NCI-H748 (cell line): Measurements from ENCODE around the gene PGK1.
"Not testable (repeated sequence)": the region's sequence is repeated elsewhere in the genome, so short reads cannot be mapped to it uniquely, and the experiment has no call there.

Source experiments
- DNase-seq: peaks from one replicate; lab custom pipeline; 2025; ENCODE audit not compliant: unreplicated experiment; lab: John Stamatoyannopoulos, UW

Gene PGK1

DNA sequence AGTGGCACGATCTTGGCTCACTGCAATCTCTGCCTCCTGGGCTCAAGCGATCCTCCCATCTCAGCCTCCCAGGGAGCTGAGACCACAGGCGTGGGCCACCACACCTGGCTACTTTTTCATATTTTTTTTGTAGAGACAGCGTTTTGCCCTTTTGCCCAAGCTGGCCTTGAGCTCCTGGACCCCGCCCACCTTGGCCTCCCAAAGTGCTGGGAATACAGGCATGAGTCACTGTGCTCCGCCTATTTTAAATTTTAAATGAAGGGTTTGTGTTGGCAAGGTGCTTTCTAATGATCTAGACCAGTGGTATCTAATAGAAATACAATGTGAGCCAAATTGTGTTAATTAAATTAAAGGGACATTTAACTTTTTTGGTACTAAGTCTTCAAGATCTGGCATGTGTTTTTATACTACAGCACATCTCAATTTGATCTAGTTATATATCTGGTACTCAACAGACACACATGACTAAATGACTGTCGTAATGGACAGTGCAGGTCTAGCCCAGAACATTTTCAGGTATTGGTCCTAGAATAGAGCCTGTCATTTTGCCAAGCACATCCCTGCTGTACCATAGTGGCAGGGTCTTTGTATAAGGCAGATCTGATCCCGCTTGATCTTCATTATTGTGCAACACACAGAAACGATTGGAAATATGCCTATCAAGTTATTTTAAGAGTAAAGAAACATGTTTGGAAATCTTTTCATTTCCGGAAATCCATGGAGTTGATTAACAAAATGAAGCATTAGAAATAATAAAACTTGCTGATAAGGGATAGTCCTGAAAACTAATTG is 7.3 kb downstream of the PGK1 start:
- no peak for DNase-seq

DNA sequence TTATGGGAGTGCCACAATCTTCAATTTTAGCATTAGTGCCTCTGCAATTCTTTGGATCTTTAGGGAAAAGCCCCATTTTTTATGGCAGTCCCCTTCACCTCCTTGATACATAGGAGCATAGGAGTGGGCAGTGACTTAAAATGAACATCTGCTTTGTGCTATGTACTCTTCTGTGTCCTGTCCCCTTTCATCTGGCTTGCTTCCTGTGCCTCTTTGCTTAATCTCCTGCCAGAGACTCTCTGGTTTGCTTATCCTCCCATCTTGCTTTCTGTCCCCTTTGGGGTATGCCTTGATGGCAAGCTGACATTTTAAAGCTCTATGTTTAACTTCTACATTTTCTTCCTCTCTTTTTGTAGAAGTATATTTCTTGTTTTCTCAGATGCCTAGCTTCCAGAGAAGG is 12.3 kb downstream of the PGK1 start:
- no peak for DNase-seq

DNA sequence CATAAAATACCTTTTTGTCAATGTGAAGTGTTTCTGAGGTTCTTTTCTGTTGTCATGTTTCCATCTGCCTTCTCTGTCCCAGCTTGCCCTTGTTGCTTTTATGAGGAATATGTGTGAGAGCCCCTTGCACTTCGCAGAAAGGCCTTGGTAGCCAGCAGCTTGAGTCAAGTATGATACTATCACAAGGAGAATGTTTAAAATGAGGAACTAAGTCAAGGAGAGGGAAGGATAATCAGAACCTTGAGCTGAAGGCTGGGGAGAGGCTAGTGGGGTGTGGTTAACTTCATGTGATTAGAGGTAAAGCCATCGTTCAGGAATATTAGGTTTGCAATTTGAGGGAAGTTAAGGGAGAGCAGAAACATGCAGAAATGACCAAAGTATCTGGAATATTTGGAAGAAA is 12.7 kb downstream of the PGK1 start:
- no peak for DNase-seq

DNA sequence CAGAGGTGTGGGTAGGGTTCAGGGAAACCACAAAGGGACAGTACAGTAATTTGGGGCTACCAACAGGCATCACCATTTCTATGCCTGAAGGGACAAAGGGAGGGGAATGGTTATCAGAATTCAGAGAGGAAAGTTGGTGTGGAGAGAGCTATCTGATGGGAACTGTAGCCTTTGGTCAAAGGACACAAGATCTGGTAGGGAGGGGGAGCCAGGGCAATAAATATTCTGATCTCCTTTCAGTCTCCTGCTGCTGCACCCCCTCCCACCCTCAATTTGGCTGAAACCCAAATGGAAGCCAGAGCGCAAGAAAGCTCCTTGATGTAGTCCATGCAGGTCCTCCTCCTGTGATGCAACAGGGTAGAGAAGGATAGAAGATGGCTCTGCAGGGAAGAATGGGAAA is 14.6 kb downstream of the PGK1 start:
- no peak for DNase-seq

DNA sequence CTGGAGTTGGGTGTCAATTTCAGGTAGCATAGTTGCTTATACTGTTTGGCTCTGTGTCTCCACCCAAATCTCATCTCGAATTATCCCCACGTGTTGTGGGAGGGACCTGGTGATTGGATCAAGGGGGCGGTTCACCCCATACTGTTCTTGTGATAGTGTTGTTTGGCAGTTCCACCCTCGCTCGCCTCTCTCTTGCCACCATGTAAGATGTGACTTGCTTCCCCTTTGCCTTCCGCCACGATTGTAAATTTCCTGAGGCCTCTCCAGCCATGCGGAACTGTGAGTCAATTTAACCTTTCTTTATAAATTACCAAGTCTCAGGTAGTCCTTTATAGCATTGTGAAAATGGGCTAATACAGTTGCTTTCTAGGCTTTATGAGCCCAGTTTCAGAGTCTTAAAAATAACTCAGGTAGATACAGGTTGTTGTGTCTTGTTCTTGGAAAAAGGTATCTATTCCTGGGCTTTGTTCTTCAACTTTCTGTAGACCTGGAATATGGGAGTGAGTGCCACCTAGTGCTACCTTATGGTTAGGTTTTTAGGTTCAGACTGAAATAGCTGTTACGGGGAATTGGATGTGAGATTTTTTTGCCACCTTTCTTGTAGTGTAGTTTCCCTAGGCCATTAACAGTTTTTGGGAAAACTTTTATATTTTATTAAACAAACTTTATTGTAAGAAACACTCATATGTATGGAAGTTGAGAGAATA is 15.6 kb downstream of the PGK1 start:
- no peak for DNase-seq

DNA sequence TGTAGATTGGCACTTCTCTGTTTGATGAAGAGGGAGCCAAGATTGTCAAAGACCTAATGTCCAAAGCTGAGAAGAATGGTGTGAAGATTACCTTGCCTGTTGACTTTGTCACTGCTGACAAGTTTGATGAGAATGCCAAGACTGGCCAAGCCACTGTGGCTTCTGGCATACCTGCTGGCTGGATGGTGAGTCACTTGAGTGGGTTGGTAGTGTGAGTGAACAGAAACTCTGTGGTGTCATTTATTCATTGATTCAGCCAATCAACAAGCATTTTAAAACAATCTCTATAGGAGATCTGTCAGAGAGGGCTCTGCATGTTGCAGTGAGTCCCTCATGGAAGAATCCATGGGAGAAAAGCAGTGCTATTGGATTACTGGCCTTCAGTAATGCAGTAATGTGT is 19.1 kb downstream of the PGK1 start:
- DNase-seq: no peak

DNA sequence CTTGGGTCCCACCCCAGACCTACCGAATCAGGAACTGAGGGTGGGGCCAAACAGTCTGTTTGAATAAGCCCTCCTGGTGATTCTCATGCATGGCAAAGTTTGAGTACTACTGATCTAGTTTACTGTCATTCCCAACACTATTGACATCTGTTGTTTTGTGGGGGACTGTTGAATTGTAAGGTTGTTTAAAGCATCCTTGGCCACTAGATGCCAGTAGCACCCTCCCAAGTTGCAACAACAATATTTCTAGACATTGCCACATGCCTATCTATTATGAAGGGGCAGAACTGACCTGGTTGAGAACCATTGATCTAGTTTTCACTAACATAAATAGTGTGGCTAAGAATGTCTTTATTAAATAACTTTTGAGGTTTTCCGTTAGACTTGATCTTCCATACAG is 20.3 kb downstream of the PGK1 start:
- DNase-seq: no peak

DNA sequence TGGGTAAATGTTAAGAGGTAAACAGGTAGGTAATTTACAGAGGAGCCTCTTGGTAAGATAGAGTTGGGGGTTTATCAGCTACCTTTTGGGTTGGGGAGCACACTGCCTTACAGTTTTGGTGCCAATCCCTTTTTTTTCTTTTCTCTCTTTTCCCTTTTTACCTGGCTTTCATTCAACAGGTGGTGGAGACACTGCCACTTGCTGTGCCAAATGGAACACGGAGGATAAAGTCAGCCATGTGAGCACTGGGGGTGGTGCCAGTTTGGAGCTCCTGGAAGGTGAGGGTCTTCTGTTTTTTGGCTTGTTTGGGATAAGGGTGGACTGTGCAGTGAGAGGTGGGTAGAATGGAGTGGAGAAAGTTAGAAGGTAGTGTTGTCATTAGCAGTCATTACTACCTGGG is 21.1 kb downstream of the PGK1 start:
- no peak for DNase-seq

DNA sequence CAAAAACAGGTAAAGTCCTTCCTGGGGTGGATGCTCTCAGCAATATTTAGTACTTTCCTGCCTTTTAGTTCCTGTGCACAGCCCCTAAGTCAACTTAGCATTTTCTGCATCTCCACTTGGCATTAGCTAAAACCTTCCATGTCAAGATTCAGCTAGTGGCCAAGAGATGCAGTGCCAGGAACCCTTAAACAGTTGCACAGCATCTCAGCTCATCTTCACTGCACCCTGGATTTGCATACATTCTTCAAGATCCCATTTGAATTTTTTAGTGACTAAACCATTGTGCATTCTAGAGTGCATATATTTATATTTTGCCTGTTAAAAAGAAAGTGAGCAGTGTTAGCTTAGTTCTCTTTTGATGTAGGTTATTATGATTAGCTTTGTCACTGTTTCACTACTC is 21.7 kb downstream of the PGK1 start:
- DNase-seq: not testable (repeated sequence)

DNA sequence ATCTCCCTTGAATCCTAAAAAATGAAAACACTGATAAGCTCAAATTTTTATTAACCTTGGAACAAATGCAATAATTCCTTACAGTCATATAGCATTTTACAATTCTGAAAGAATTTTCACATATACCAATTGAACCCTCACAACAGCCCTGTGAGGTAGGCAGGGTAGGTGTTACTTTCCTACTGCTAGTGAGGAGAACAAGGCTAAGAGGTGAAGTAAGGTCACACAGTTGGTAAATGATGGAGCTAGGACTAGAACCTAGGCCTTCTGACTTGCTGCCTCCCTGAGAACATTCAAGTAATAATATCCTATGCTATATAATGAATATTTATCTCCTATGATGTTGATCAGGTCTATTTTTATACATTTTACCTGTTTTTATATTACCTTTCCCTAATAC is 25.7 kb downstream of the PGK1 start:
- no peak for DNase-seq

DNA sequence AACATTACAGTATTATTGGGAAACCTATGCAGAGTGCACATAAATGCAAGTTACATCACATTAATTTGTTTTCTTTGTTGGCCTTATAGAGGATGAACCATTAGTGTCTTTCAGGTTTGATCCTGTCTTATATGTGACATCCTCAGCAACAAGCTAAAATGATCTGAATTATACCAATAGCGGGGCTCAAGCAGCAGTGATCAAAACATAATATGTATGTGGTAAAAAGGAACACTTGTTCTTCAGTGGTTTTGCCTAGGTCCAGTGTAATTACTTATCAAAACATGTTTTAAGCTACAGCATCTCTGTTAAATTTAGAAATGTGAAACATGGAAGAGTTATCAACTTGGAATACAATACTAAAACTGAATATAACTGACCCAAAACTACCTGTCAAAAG is 26.3 kb downstream of the PGK1 start:
- no peak for DNase-seq

DNA sequence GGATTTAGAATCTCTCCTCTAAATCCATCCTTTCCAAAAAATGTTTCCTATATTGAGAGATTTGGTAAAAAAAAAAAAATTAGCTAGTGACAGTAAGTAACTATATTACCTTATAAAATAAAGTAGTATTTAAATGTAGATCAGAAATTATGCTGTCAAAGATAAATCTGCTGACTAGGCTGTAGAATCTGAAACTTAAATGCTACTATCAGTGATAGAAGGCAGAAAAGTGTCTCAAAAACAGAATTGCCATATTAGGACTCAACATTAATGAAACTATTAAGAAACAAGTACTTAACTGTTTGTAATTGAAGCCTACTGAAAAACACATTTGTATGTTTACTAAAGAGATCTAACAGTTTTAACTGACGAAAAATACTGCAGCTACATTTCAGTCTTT is 27.1 kb downstream of the PGK1 start:
- DNase-seq: no peak

DNA sequence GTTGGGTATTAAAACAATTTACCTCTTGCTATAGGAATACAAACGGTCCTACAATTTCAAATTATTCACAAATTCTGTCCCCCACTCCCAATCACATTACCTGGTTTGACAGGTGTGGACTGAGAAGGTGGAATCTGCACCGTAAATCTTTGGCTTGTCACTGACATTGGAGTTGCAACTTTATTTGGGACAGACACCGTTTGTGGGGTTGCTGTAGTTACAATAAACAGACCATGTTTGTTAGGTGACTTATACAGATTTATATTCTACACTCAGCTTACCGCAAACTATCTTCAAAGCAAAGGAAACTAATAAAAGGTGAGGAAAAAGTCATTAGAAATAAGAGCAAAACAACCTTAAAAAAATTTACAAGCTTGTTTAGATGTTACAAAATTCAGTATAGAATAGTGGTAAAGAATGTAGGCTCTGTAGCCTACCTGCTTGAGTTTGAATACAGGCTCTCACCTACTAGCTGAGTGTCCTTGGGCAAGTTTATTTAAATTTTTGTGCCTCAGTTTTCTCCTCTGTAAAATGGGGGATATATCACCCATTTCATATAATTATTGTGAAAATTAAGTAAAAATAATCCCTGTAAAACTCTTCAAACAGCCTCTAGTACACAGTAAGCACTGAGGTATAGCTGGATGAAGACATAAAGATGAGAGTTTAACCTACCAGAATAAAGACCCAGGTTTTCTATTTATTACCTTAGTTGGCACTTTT is 29.4 kb downstream of the PGK1 start:
- DNase-seq: no peak

DNA sequence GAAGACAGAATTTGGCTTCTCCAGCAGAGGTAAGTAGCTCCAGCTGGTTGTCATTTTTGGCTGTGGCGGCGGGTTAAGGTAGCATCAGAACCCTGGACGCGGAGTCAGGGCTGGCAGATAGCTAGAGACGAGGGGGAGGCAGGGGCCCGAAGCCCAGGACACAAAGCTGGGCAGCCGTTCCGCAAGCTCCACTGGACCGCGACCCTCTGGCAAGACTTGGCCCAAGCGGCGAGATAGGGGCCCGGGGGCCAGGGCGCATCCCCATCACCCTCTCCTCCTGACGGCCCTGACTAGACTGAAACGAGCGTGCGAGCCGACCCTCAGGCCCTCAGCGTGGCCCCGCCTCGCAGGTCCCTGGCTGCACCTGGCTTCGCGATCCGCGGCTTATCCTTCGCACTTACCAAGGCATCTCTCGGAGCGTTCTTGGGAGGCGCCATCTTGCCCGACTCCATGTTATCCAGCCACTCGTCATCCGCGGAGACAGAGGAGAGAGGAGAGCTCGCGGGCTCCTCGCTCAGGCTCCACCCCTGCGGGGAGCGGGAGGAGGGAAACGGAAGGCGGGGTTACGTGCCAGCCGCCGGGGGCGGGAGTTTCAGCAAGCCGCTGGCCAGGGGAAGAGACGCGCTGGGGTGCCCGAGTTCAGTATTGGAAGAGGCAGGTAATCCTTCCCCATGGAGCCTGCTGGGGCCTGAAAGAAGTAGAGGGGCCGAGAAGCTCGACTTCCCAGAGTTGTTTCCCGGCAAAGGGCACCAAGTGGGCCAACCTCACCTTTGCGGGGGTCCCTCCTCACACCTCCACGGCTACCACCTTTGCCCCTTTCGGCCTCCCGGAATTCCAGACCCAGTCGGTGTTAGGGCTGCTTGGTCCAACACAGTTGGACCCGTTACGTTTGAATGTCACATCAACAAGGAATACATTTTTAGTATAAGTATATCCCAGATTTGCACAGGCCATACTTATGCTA is 35.4 kb downstream of the PGK1 start, which contains the start of gene TAF9B:
TSS of gene TAF9B (minus strand) at position 491 of the 964 bp plus-strand sequence. CDS start at position 452, 39 bp downstream.
- DNase-seq: peak; percentile 92

DNA sequence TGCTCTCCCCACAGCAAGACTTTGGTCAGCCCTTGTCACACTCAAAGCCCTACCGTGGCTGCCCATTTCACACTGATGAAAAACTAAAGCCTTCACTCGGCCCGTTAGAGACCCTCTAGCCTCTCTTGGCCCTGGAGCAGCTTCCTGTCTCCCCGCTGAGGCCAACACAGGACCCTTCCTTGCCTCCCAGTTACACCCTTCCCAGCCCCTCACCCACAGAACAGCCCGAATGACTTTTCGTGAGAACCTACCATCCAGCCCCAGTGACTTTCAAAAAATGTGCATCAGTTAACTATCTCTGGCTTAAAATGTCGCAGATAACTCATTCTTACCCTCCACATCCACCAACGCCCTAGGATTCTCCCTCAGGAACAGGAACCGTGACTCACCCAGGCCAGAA is 36.2 kb downstream of the PGK1 start:
- DNase-seq: no peak

DNA sequence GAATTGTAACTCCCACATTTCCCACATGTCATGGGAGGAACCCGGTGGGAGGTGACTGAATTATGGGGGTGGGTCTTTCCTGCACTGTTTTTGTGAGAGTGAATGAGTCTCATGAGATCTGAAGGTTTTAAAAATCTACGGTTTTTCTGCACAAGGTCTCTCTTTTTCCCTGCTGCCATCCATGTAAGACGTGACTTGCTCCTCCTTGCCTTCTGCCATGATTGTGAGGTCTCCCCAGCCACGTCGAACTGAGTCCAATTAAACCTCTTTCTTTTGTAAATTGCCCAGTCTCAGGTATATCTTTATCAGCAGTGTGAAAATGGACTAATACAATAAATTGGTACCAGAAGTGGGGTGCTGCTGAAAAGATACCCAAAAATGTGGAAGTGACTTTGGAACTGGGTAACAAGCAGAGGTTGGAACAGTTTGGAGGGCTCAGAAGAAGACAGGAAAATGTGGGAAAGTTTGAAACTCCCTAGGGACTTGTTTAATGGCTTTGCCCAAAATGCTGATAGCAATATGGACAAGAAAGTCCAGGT is 43.0 kb downstream of the PGK1 start:
- DNase-seq: not testable (repeated sequence)

DNA sequence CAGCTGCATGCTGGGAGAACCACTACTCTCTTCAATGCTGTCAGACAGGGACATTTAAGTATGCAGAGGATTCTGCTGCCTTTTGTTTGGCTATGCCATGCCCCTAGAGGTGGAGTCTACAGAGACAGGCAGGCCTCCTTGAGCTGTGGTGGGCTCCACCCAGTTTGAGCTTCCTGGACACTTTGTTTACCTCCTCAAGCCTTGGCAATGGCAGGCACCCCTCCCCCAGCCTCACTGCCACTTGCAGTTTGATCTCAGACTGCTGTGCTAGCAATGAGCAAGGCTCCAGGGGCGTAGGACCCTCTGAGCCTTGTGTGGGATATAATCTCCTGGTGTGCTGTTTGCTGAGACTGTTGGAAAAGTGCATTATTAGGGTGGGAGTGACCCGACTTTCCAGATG is 53.3 kb downstream of the PGK1 start:
- not testable (repeated sequence) for DNase-seq

DNA sequence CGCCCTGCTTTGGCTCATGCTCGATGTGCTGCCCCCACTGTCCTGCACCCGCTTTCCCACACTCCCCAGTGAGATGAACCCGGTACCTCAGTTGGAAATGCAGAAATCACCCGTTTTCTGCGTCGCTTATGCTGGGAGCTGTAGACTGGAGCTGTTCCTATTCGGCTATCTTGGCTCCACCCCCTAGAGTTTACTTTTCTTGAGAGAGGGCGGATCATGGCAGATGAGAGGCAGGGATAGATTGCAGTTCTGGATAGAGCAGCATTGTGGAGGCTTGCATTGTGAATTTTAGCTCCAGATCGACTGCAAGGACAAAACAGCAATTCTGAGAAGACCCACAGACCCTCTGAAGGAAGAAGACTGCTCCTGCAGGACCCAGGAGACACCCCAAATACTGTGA is 53.8 kb downstream of the PGK1 start:
- not testable (repeated sequence) for DNase-seq

DNA sequence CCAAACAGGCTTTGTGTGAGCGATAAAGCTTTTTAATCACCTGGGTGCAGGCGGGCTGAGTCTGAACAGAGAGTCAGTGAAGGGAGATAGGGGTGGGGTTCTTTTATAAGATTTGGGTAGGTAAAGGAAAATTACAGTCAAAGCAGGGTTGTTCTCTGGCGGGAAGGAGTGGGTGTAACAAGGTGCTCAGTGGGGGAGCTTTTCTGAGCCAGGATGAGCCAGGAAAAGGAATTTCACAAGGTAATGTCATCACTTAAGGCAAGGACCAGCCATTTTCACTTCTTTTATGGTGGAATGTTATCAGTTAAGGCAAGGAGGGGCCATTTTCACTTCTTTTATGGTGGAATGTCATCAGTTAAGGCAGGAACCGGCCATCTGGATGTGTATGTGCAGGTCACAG is 56.7 kb downstream of the PGK1 start:
- not testable (repeated sequence) for DNase-seq

DNA sequence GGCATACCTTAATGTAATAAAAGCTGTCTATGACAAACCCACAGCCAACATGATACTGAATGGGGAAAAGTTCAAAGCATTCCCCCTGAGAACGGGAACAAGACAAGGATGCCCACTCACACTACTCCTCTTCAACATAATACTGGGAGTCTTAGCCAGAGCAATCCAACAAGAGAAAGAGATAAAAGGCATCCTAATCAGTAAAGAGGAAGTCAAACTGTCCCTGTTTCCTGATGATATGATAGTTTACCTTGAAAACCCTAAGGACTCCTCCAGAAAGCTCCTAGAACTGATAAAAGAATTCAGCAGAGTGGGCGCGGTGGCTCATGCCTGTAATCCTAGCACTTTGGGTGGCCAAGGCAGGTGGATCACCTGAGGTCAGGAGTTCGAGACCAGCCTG is 59.1 kb downstream of the PGK1 start:
- not testable (repeated sequence) for DNase-seq
